GM23248 (cell line): Measurements from ENCODE around the gene SIVA1. TPM values are rescaled to one million over a fixed set of nuclear protein-coding genes. Genes with fewer than 3 reads are reported as not detected.
A peak's percentile ranks its signal among the peaks of the same experiment; 100 is the strongest.

Experiments used
- DNase-seq: peaks from one replicate; pipeline ENCODE4 v3.0.0-alpha.2; 2015
- H2AFZ ChIP-seq: fragments of 200-600 bp; sonication (generic); 2 replicates; pipeline ENCODE4 v1.6.1; 2016; ENCODE audit warnings: antibody characterized with exemption
- H3F3A ChIP-seq: fragments of 200-600 bp; sonication (generic); 2 replicates; pipeline ENCODE4 v1.6.1; 2016; ENCODE audit warnings: mild to moderate bottlenecking, antibody characterized with exemption, mixed run types; ENCODE audit not compliant: insufficient read depth
- H3K27ac ChIP-seq: fragments of 200-600 bp; sonication (generic); 2 replicates; pipeline ENCODE4 v1.5.1; 2016; ENCODE audit warnings: mild to moderate bottlenecking
- H3K27me3 ChIP-seq: fragments of 200-600 bp; sonication (generic); replicated peaks from 2 replicates; pipeline ENCODE4 v1.6.1; 2016; ENCODE audit warnings: mild to moderate bottlenecking; ENCODE audit not compliant: insufficient read depth
- H3K36me3 ChIP-seq: fragments of 200-600 bp; sonication (generic); 2 replicates; pipeline ENCODE4 v1.6.1; 2016; ENCODE audit warnings: low read depth, mild to moderate bottlenecking
- H3K4me1 ChIP-seq: fragments of 200-600 bp; sonication (generic); 2 replicates; pipeline ENCODE4 v1.6.1; 2016; ENCODE audit warnings: mild to moderate bottlenecking; ENCODE audit not compliant: insufficient read depth
- H3K4me2 ChIP-seq: fragments of 200-600 bp; sonication (generic); one replicate; pipeline ENCODE4 v1.6.1; 2016; ENCODE audit warnings: mild to moderate bottlenecking; ENCODE audit not compliant: unreplicated experiment
- H3K4me3 ChIP-seq: fragments of 200-600 bp; sonication (generic); 2 replicates; pipeline ENCODE4 v1.5.1; 2016; ENCODE audit warnings: mild to moderate bottlenecking
- H3K79me2 ChIP-seq: fragments of 200-600 bp; sonication (generic); 2 replicates; pipeline ENCODE4 v1.6.1; 2016; ENCODE audit warnings: mild to moderate bottlenecking; ENCODE audit not compliant: insufficient read depth
- H3K9ac ChIP-seq: fragments of 200-600 bp; sonication (generic); 2 replicates; pipeline ENCODE4 v1.6.1; 2016; ENCODE audit warnings: mild to moderate bottlenecking
- H3K9me2 ChIP-seq: fragments of 200-600 bp; sonication (generic); 2 replicates; pipeline ENCODE4 v1.6.1; 2016; ENCODE audit warnings: mixed run types, mild to moderate bottlenecking, moderate library complexity; ENCODE audit not compliant: insufficient read depth
- H3K9me3 ChIP-seq: fragments of 200-600 bp; sonication (generic); one replicate; pipeline ENCODE4 v1.6.1; 2017; ENCODE audit warnings: low read depth
- H4K20me1 ChIP-seq: fragments of 200-600 bp; sonication (generic); 2 replicates; pipeline ENCODE4 v1.6.0; 2016; ENCODE audit not compliant: insufficient read depth
- EZH2 ChIP-seq: fragments of 200-600 bp; sonication (generic); IDR thresholded peaks from 2 replicates; pipeline ENCODE4 v1.6.1; 2018; ENCODE audit warnings: antibody characterized with exemption, mild to moderate bottlenecking; ENCODE audit not compliant: insufficient read depth, poor library complexity, severe bottlenecking
- EZH2phosphoT487 ChIP-seq: fragments of 200-600 bp; sonication (generic); IDR thresholded peaks from 2 replicates; pipeline ENCODE4 v1.6.1; 2018; ENCODE audit warnings: antibody characterized with exemption, moderate library complexity, mild to moderate bottlenecking, low read depth; ENCODE audit not compliant: insufficient read depth
- WGBS, 2 experiments: methylation state at CpG; one replicate each; pipeline ENCODE4 v1.1.6; 2015 to 2017; ENCODE audit warnings: low lambda C conversion rate in 2 of 2, low coverage in 1 of 2; ENCODE audit errors: missing lambda C conversion rate in 2 of 2; 5-methylcytosine and 5-hydroxymethylcytosine counted together
- in situ Hi-C: fragments of 300-500 bp; cut with MboI; formaldehyde crosslinking; loops from 2 replicates; pipeline ENCODE4 v1.15.0; 2020
- polyA plus RNA-seq: library from polyadenylated mRNA; unstranded; fragments of >200 nt; fragmentation: Nextera tagmentation; extraction: Ambion mirVana; gene quantifications from 2 replicates; pipeline ENCODE4 v1.2.1, GENCODE V29; 2016
- total RNA-seq: library from RNA; depleted of rRNA; stranded (reverse); fragments of >200 nt; shearing (Covaris generic); gene quantifications from 2 replicates; pipeline ENCODE4 v1.2.3, GENCODE V29; 2014

Gene SIVA1
- total and polyA plus RNA-seq, 2 experiments from 2014 or later = 132 to 174 TPM

DNA sequence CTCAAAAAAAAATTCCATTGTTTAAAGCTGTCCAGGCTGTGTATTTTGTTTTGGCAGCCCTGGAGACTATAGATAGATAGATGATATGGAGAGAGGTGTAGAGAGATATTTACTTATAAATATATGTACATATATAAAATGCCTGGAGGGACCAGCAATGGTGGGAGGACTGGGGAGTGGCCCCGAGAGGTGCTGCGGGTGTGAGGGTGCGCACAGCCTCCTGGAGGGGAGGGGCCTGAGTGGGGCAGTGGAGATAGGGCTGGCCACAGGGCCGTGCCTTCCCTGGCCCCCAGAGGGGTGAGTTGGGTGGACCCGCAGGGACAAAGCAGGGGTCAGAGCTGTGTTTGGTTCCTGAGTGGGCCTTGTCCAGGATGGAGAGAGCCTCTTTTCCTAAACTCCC lies 22.5 kb upstream of the SIVA1 start:
- Histone ChIP-seq H3K36me3 (no peaks in the 10 kb centered on the region), H3F3A (no peaks in the 10 kb centered on the region; the same call in 1 of the 2 replicates), H3K4me3 (no peak overlapping the region), H3K79me2 (no peaks in the 10 kb centered on the region), H3K27ac (no peak overlapping the region), H3K9ac (no peak overlapping the region), H3K9me2 (no peaks in the 10 kb centered on the region), H3K27me3 (no peaks in the 10 kb centered on the region), H4K20me1 (no peaks in the 10 kb centered on the region), H3K4me2 (no peak overlapping the region), H2AFZ (no peak overlapping the region), H3K4me1 (no peaks in the 10 kb centered on the region), H3K9me3 (no peaks in the 10 kb centered on the region)
- in situ Hi-C loops = no loop called here
- TF ChIP-seq EZH2phosphoT487 (no peak), EZH2 (no peak)
- no peak for DNase-seq
- WGBS, 2 experiments = 86 to 91% methylated on average over 5 of the region's 5 CpGs

DNA sequence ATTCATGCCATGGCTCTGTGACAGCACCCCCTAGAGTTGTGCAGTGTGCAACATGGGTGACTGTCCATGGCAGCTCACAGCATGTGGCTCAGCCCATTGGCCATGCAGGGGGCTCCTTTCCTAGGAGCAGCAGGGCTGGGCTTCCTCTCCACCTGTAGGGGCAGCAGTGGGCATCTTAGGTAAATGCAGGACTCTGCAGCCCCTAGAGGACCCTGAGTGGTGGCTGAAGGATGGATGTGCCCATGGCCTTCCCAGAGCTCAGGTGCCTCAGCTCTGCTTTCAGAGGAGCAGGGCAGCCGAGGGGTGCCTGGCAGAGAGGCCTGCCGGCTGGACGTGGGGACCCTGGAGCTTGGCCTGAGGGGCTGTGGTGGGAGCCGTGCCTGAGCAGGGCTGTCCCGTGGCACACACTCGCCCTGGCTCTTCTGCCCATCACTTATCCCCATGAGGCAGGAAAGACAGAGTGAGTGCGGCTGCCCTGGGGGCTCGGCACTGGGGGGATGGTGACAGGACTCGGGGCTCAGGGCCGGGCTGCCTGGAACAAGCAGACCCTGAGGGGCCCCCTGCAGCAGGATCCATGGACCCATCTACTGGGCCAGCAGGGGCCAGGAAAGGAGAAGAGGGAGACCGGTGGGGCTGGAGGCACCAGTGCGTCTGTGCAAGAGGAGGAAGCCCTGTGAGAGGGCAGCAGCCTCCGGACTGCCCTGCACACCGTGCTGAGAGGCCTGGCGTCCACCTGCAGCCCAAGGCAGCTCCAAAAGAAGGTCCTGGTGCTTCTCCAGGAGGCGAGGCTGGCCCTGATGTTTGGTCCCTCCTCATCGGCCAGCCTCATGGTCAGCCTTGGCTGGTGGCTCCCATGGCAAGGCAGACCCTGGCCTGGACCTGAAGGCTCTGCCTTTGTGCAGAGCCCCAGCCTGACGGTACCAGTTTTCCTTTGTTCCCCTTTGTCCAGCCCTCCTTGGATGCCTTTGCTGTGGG lies 21.3 kb upstream of the SIVA1 start:
- Histone ChIP-seq H3K9ac (no peak overlapping the region), H3K9me3 (no peaks in the 10 kb centered on the region), H3K27ac (no peak overlapping the region), H3K4me2 (no peak overlapping the region), H3K36me3 (no peaks in the 10 kb centered on the region), H3K4me1 (peaks cover 9% of the 10 kb centered on the region), H3K79me2 (no peaks in the 10 kb centered on the region), H4K20me1 (no peaks in the 10 kb centered on the region), H3F3A (no peaks in the 10 kb centered on the region; the same call in 1 of the 2 replicates), H3K9me2 (no peaks in the 10 kb centered on the region), H2AFZ (no peak overlapping the region), H3K4me3 (no peak overlapping the region), H3K27me3 (no peaks in the 10 kb centered on the region)
- TF ChIP-seq EZH2 (no peak), EZH2phosphoT487 (no peak)
- in situ Hi-C loops = no loop called here
- peak; percentile 49 for DNase-seq
- 85 to 87% methylated on average over 16 to 18 of the region's 18 CpGs for WGBS, 2 experiments

DNA sequence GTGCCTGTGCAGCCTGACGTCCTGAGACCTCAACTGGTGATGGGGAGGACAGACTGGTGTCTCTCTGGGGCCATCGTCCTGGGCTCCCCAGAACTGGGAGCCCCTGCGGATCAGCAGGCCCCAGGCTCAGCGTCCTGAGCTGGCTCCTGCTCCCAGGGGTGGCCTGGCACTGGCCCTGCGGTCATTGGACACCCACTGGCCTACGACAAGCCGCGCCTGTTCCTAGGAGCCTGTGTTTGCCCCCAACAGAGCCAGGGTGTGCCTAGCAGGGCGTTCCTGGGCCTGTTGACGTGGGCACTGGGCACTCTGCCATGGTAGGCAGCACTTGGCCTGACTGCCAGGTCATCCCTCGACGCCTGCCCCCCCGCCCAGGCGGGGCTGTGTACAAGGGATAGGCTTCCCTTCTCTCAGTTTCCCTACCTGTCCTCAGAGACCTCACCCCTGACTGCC lies 20.6 kb upstream of the SIVA1 start:
- WGBS, 2 experiments = 81 to 85% methylated on average over 12 to 14 of the region's 14 CpGs
- TF ChIP-seq EZH2phosphoT487 (no peak), EZH2 (no peak)
- in situ Hi-C loops = no loop called here

DNA sequence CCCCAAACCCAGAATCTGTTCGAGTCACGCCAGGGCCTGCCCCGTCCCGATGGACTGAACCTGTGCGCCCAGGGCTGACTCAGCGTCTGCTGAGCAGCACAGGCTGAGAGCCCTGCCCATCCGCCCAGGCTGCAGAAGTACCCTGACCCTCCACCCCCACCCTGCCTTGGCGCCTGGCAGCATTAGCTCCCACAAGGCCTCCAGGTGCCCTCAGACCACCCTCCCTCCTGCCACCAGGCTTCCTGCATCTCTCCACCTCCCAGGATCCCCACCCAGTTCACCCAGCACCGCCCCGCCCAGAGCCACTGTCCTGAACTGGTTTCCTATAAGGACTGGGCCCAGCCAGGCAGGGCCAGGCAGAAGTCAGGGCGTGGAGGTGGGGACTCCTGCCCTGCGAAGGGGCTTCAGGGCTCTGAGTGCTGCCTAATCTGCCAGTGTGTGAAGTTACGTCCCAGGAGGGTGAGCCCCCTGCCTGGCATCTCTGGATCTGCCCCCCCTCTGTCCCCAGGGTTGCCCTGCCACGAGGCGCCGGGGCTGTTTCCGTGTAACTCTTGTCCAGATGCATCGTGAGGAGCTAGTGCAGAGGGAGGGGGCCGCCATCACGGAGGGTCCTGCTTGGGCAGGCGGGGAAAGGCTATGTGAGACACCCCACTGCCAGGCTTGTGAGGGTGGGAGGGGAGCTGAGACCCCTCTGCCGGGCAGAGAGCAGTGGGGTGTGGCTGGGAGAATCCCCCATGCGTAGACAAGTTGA lies 19.8 kb upstream of the SIVA1 start:
- Histone ChIP-seq H2AFZ (no peak overlapping the region), H3K9me3 (no peaks in the 10 kb centered on the region), H3K9ac (no peak overlapping the region), H3K36me3 (no peaks in the 10 kb centered on the region), H3K4me1 (peaks cover 9% of the 10 kb centered on the region), H4K20me1 (no peaks in the 10 kb centered on the region), H3K27me3 (no peaks in the 10 kb centered on the region), H3K79me2 (no peaks in the 10 kb centered on the region), H3K27ac (no peak overlapping the region), H3K4me2 (no peak overlapping the region), H3K4me3 (no peak overlapping the region), H3K9me2 (no peaks in the 10 kb centered on the region), H3F3A (no peaks in the 10 kb centered on the region; the same call in 1 of the 2 replicates)
- in situ Hi-C loops = no loop called here
- 91 to 94% methylated on average over 12 to 23 of the region's 23 CpGs for WGBS, 2 experiments
- TF ChIP-seq EZH2phosphoT487 (no peak), EZH2 (no peak)
- DNase-seq = no peak

More for the DNA sequence above, 20.6 kb upstream of the SIVA1 start:
- H3K79me2 ChIP-seq = no peaks in the 10 kb centered on the region
- H3K27ac ChIP-seq = no peak overlapping the region
- H3K4me2 ChIP-seq = no peak overlapping the region
- no peak overlapping the region for H3K9ac ChIP-seq
- H3K9me2 ChIP-seq = no peaks in the 10 kb centered on the region
- no peaks in the 10 kb centered on the region for H3K9me3 ChIP-seq
- peaks cover 9% of the 10 kb centered on the region for H3K4me1 ChIP-seq
- DNase-seq = no peak
- no peaks in the 10 kb centered on the region for H3K27me3 ChIP-seq
- no peaks in the 10 kb centered on the region; the same call in 1 of the 2 replicates for H3F3A ChIP-seq
- H3K36me3 ChIP-seq = no peaks in the 10 kb centered on the region
- no peak overlapping the region for H2AFZ ChIP-seq
- H3K4me3 ChIP-seq = no peak overlapping the region
- no peaks in the 10 kb centered on the region for H4K20me1 ChIP-seq
